Psoas muscle (tissue), 8 donors: ENCODE data around the gene C19orf47. TPM values are rescaled to one million over a fixed set of nuclear protein-coding genes. Genes with fewer than 3 reads are reported as not detected.

Experiments used
- ATAC-seq, 4 donors: fragments of 200-7000 bp; cut with Tn5 transposase; one replicate each; pipeline ENCODE4 v1.9.1; 2020; ENCODE audit warnings: moderate library complexity in 3 of 4, mild to moderate bottlenecking in 2 of 4
- DNase-seq, 2 donors: peaks; one replicate each; pipeline ENCODE4 v3.0.0-alpha.2; 2020
- H3K27ac ChIP-seq: fragments of 200-600 bp; one replicate; pipeline ENCODE4 v1.8.0; 2022
- H3K27me3 ChIP-seq, 3 donors: fragments of 200-600 bp in 1 of 3; one replicate each; pipeline versions ENCODE4 v1.6.1 to v1.8.0; 2013 to 2022; ENCODE audit warnings: low read length in 2 of 3, mild to moderate bottlenecking in 2 of 3, moderate library complexity in 1 of 3; ENCODE audit not compliant: insufficient read depth in 3 of 3
- H3K36me3 ChIP-seq, 2 donors: fragments of 200-600 bp in 1 of 2; one replicate each; pipeline versions ENCODE4 v1.6.1 to v1.8.0; 2013 to 2022; ENCODE audit warnings: low read depth in 1 of 2, mild to moderate bottlenecking in 1 of 2, moderate library complexity in 1 of 2; ENCODE audit not compliant: insufficient read depth in 1 of 2
- H3K4me1 ChIP-seq: fragments of 200-600 bp; one replicate; pipeline ENCODE4 v1.8.0; 2022
- H3K4me3 ChIP-seq: fragments of 200-600 bp; one replicate; pipeline ENCODE4 v1.8.0; 2022; ENCODE audit warnings: mild to moderate bottlenecking
- H3K9me3 ChIP-seq: fragments of 200-600 bp; one replicate; pipeline ENCODE4 v1.8.0; 2022
- WGBS, 3 donors: extraction: QIAGEN DNeasy Blood & Tissue Kit; methylation state at CpG; one replicate each; pipeline versions ENCODE4 v1.1.6 to v1.1.7; 2013; 5-methylcytosine and 5-hydroxymethylcytosine counted together
- intact Hi-C, 2 donors: fragments of 100-400 bp; cut with DNase I; formaldehyde crosslinking; loops; one replicate each; pipeline versions ENCODE4 v1.11.0 to v1.14.2; 2022
- polyA plus RNA-seq, 3 donors: library from polyadenylated mRNA; stranded (reverse); fragments of 200-250 nt; gene quantifications; one replicate each; pipeline ENCODE4 v1.2.3, GENCODE V29; 2013
- total RNA-seq, 4 donors: library from RNA; stranded (reverse); fragmentation: NEBNext Ultra II Directional in 2 of 4; extraction: Animal tissue kit (Norgen Biotek cat#: 25700) in 2 of 4; gene quantifications; one replicate each; pipeline versions ENCODE4 v1.2.1 to v1.2.4, GENCODE V29; 2021 to 2023
- TF ChIP-seq, protein P1 (sequence below): fragments of 200-600 bp; IDR thresholded peaks from one replicate; pipeline ENCODE4 v1.8.0; 2022; ENCODE audit warnings: antibody characterized with exemption
- donor health status: healthy with polysubstance abuse.
- donor health status: DM: no; HTN: no; CAD: no; lungs with moderate emphysema.
- donor health status: Bipolar disorder and iron deficiency.
- donor health status: healthy.
- donor health status: DM: yes; HTN: yes; CAD: no.
- donor health status: DM: no; HTN: no; CAD: no.
- donor health status: DM: no; HTN: no; CAD: no.
- donor health status: DM: yes; HTN: yes; CAD: no.

C19orf47 gene
- total and polyA plus RNA-seq, 7 donors, result 220 to 436 (median 299) TPM

DNA sequence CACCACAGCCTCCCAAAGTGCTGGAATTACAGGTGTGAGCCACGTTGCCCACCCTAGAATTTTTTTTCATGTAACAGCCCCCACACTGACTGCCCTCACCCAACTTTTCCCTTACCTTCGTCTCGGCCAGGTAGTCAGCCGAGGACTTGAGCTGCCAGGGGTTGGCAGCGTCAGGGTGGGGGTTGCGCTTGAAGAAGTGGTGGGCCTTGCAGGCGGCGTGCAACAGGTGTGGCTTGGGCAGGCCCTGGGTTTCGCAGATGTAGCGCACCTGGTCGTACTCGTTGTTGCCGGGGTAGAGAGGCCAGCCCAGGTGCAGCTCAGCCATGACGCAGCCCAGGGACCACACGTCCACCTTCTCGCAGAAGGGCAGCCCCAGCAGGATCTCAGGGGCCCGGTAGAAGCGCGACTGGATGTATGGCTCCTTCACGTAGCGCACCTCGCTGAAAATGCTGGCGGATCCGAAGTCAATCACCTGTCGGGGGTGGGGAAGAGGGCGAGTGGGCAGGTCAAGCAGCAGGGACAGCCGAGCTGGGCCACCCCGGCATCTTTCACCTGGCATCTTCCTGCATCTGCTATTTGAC lies 35.6 kb upstream of the C19orf47 start:
- Histone ChIP-seq H3K4me3 (no peak overlapping the region), H3K4me1 (no peaks in the 10 kb centered on the region), H3K36me3 (peaks cover 0 to 18% of the 10 kb centered on the region in 2 donors), H3K27ac (no peak overlapping the region), H3K9me3 (no peaks in the 10 kb centered on the region), H3K27me3 (no peaks in the 10 kb centered on the region)
- ATAC-seq, result no peak
- TF ChIP-seq, protein P1, sequence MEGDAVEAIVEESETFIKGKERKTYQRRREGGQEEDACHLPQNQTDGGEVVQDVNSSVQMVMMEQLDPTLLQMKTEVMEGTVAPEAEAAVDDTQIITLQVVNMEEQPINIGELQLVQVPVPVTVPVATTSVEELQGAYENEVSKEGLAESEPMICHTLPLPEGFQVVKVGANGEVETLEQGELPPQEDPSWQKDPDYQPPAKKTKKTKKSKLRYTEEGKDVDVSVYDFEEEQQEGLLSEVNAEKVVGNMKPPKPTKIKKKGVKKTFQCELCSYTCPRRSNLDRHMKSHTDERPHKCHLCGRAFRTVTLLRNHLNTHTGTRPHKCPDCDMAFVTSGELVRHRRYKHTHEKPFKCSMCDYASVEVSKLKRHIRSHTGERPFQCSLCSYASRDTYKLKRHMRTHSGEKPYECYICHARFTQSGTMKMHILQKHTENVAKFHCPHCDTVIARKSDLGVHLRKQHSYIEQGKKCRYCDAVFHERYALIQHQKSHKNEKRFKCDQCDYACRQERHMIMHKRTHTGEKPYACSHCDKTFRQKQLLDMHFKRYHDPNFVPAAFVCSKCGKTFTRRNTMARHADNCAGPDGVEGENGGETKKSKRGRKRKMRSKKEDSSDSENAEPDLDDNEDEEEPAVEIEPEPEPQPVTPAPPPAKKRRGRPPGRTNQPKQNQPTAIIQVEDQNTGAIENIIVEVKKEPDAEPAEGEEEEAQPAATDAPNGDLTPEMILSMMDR, result no peak
- 76 to 84% (median 81%) methylated on average over 28 of the region's 28 CpGs for WGBS, 3 donors
- DNase-seq, result no peak
- intact Hi-C loops, result no loop called here

DNA sequence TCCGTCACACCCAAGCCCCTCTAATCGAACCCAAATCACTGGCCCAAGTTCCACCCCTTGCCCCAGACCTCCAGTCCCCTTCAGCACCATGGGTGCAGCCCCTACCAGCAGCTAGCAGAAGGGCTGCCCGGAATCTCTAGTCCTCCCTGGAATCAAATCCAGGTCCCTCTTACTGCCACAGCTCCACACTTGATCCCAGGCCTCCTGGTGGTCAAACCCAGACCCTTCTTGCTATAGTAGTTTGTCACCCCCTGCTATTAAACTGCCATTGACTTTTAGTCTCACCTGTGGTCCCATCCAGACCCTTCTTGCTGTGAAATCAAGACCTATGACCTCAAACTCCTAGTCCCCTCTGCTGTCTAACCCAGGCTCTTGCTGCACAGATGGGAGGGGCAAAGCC lies 33.1 kb upstream of the C19orf47 start:
- Histone ChIP-seq H3K27ac (no peak overlapping the region), H3K9me3 (no peaks in the 10 kb centered on the region), H3K36me3 (peaks cover 0 to 36% of the 10 kb centered on the region in 2 donors), H3K4me1 (no peaks in the 10 kb centered on the region), H3K27me3 (no peaks in the 10 kb centered on the region), H3K4me3 (no peak overlapping the region)
- ATAC-seq (no peak), DNase-seq (no peak)
- WGBS, 3 donors, result 75 to 92% (median 79%) methylated on average over 3 of the region's 3 CpGs
- intact Hi-C loops, result no loop called here
- TF ChIP-seq, protein P1, result no peak

DNA sequence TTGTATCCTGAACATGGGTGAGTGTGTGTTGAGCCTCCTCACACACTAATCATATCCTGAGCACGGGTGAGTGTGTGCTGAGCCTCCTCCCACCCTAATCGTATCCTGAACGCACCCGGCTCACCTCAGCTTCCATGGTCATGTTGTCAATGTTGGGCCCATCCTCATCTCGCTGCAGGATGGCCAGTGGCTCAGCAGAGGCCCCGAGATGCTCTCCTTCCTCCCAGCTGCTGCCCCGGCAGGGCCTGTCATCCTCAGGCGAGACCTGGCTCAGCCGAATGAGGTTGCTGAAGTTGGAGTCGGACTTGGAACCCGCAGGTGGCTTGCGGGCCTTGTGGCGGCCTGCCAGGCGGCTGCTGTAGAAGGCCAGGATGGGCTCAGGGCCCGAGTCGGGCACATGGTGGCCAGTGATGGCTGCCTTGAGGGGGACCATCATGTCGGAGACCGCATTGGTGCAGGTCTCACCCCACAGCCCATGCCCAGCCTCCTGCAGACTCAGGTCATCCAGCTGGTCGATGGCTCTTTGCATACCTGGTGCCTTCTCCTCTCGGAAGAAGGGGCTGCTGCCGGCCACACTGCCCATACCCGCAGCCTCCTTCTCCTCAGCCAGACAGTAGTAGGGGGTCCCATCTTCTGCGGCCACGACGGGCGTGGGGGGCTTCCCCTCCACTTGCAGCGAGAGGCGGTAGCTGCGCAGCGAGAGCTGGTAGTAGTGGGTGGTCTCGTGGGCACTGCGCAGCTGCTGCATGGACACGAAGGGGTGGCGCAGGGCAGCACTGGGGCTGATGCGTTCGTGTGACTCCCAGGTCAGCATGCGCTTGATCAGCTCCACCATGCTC lies 32.2 kb upstream of the C19orf47 start:
- H3K36me3 ChIP-seq, result peaks cover 0 to 43% of the 10 kb centered on the region in 2 donors
- no peak overlapping the region for H3K27ac ChIP-seq
- intact Hi-C loops, result no loop called here
- WGBS, 3 donors, result 74 to 86% (median 77%) methylated on average over 31 to 37 of the region's 37 CpGs
- ATAC-seq (no peak), DNase-seq (no peak)
- no peaks in the 10 kb centered on the region for H3K9me3 ChIP-seq
- TF ChIP-seq, protein P1, result no peak
- no peak overlapping the region for H3K4me3 ChIP-seq
- no peaks in the 10 kb centered on the region for H3K4me1 ChIP-seq
- H3K27me3 ChIP-seq, result no peaks in the 10 kb centered on the region

DNA sequence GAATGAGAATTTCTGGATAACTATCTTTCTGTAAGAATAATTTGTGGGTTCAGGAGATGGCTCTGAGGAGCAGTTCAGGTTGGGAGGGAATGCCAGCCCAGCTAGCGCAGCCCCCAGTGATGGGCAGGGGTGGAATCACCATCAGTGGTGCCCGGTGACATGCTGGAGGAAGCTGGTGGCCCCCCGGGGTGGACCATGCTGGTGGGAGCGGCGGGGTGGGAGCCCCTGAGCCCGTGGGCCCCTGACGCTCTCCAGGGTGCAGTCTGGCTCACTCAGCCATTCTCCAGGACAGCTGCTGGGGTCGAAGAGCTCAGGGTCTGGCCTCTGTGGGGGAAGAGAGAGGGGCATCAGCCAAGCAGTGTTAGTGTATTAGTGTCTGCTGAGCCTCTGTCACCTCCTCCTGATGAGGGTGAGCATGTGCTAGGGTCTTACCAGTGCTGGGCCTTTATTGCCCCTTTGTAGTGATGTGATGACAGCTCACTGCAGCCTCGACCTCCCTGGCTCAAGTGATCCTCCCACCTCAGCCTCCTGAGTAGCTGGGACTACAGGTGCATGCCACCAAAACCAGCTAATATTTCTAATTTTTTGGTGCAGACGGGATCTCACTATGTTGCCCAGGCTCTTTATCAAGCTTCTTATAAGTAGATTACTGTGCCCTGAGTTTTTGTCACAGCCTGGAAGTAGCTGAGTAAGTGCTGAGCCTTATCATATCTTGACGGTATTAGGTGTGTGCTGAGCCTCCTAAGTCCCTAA lies 31.4 kb upstream of the C19orf47 start:
- H3K27me3 ChIP-seq, result no peaks in the 10 kb centered on the region
- TF ChIP-seq, protein P1, result no peak
- H3K4me3 ChIP-seq, result no peak overlapping the region
- intact Hi-C loops, result no loop called here
- H3K4me1 ChIP-seq, result no peaks in the 10 kb centered on the region
- no peaks in the 10 kb centered on the region for H3K9me3 ChIP-seq
- DNase-seq (no peak), ATAC-seq (peak in 1 of 4 donors; percentile 6)
- 76 to 83% (median 77%) methylated on average over 8 to 11 of the region's 11 CpGs for WGBS, 3 donors
- no peak overlapping the region for H3K27ac ChIP-seq
- peaks cover 0 to 49% of the 10 kb centered on the region in 2 donors for H3K36me3 ChIP-seq
